Heart left ventricle (tissue), 13 donors: Measurements from ENCODE around the gene ZNF287.

Experiments used
- CTCF ChIP-seq, 12 donors: fragments of 200-600 bp; sonication (generic) in 4 of 12; IDR thresholded peaks; one replicate each; pipeline versions ENCODE4 v1.5.0 to v1.8.0; 2018 to 2022; ENCODE audit warnings: antibody characterized with exemption in 12 of 12, mild to moderate bottlenecking in 5 of 12
- POLR2A ChIP-seq, 2 donors: fragments of 450-650 bp; IDR thresholded peaks; one replicate each; pipeline ENCODE4 v1.6.1; 2017; ENCODE audit warnings: antibody characterized with exemption in 2 of 2, mild to moderate bottlenecking in 2 of 2, moderate library complexity in 2 of 2
- donor health status: ischemic (EF 13 %, LVEDD 7.1; RV severe dilation, severe dysfunction).
- donor health status: DM: no; HTN: yes; CAD: no.
- donor health status: DM: no; HTN: no; CAD: no.
- donor health status: ischemic (EF 25% LVEDD 6.9; RV normal size, moderate dysfunction).
- donor health status: ischemic (EF 25% LVEDD 5.7; RV mildly dilated, moderate dysfunction).
- donor health status: ischemic (EF 35%, LVEDD 5.7; RV mildly dilated, moderate dysfunction).
- donor health status: nonischemic (EF 11% LVEDD 7.7; RV severe dilation, severe dysfunction).
- donor health status: DM: yes; HTN: yes; CAD: no.
- donor health status: PGD.
- donor health status: ischemic (EF 29% LVEDD 5.4; RV normal size, mild dysfunction).
- donor health status: nonischemic (EF 23%, LVEDD 6.1; RV moderate dilation, normal function).

- no peak for TF ChIP-seq CTCF (IDR thresholded peaks at IDR 0.05)
- TF ChIP-seq POLR2A (IDR thresholded peaks at IDR 0.05): no peak
Measured at GRCh38 chr17:16569358-16569712, 331 bp upstream of the ZNF287 start.
